Forelimb muscle (tissue), 1 donor: ENCODE measurements around the gene KLHL29. TPM values are rescaled to one million over a fixed set of nuclear protein-coding genes. Genes with fewer than 3 reads are reported as not detected.

Experiments used
- DNase-seq: peaks from one replicate; pipeline ENCODE4 v3.0.0-alpha.2; 2013; ENCODE audit warnings: low read depth
- polyA plus RNA-seq: library from polyadenylated mRNA; unstranded; fragments of 120-200 nt; gene quantifications from one replicate; pipeline ENCODE4 v1.2.1, GENCODE V29; 2013; ENCODE audit not compliant: insufficient read length

The KLHL29 gene
- polyA plus RNA-seq, 1 donor = 7.3 TPM

DNA sequence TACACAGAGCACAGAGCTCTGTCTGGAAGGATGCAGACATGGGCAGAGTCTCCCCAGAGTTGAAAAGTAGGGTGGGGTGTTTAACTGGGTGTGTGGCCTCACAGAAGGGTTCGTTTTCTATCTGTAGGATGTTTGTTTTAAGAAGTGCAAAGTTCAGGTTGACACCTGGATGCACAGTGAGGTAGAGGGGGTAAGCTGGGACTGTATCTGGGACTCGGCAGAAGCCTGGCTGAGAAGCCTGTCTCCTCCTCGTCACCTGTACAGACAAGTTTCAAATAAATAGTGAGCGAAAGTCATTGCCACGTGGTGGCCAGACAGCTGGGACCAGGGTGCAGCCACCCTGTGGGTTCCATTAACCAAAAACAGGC lies 145.9 kb downstream of the KLHL29 start:
- no peak for DNase-seq

DNA sequence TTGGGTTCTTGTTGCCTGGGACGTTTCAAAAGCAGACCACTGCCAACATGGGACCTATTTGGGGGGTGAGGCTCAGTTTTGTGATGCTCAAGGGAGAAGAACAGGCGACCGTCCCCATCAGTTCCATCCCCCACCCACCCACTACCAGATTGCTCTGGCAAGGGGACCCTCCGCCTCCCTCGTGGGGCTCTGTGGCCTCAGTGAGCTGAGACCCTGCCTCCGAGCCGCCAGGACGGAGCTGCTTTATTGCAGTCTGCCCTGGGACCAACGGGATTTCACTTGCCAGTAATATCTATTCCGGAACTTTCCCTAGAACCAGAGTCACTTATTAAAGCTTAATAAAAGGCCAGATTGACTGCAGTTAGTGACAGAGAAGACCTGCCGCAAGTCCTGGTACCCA lies 146.3 kb downstream of the KLHL29 start:
- DNase-seq = no peak

DNA sequence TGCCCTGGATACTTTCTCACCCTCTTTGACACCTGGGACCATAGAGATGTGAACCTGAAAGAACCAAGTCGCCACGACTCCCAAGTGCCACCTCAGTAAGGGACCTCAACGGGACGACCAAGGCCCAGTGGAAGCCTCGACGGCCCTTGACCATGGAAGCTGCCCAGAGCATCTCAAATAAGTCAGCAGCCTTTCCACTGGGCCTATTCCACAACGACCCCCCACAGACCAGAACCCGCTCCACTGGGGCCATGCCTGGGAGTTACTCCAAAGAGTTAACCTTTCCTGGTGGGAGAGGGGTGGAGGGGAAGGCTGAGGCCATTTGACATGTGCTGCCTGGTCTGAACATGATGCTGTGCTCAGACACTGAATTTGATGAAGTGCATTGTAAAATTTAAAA lies 146.9 kb downstream of the KLHL29 start:
- no peak for DNase-seq

DNA sequence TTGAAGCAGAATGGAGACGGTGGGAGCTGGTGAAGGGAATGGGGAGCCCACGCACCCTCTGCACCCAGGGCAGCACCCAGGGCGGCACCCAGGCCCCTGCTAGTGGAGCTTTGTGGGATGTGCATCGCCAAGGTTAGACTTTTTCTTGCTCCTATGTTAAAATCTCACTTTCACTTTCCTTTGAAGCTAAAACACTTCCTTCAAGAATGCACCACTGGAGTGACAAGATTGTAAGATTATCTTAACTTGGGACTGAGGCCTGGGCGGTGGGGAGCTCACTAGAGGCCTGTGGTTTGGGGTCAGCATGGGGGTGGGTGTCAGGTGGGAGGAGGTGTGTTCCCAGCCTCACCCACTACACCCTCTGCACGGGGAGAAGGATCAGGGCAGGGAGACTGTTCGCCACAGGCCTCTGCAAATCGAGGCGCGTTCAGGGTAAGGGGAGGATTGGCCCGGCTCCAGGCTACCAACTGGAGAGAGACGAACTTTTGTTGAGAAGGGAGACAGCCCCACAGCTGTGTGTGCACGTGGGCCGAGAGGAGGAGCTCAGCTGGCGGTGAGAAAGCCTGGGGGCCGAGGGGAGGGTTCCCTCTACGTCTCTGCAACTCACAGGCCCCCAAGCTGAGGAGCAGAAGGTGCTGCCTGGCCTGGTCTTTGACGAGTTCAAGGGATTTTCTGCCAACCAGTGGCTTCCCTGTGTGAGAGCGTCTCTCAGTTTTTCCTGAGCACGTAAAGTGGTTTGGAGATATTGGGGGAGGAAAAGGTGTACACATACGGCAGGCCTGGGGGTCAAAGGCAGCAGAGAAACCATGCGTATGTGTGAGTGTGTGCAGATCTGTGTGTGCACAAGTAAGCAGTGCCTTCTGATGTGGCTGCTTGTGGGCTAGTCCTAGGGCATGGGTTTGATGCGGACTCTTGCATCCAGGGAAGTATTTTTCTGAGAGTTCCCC lies 147.7 kb downstream of the KLHL29 start:
- DNase-seq = no peak

DNA sequence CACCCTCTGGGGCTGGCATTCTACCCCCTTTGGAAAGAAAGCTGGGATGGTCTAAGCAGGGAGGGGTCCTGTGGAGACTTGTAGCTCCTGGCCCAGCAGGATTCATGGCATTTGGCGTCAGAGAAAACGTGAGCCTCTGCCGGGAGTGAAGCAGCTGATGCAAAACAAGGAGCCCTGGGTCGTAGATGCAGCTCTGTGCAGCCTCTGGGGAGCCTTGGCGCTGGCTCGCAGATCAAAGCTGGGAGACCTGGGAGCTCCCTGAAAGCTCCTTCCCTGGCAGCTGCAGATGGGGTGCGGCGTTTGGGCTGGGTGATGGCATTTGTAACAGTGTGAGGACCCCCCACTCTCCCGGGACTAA lies 148.3 kb downstream of the KLHL29 start:
- no peak for DNase-seq

DNA sequence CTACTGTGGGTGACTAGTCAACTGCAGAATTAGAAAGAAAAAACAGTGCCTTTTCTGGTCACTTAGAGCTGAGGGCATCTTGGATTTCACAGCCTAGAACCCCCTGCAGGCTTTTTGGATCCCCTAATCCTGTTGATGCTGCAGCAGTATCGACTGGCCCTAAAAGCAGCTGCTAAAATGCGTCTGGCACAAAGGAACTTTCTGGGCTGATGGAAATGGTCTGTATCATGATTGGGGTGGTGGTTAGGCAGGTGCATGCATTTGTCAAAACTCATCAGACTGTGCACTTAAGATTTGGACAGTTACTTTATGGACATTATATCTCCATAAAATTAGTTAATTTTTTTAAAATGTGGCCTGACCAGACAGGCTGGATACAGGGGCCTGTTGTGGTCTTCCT lies 149.8 kb downstream of the KLHL29 start:
- DNase-seq = no peak

DNA sequence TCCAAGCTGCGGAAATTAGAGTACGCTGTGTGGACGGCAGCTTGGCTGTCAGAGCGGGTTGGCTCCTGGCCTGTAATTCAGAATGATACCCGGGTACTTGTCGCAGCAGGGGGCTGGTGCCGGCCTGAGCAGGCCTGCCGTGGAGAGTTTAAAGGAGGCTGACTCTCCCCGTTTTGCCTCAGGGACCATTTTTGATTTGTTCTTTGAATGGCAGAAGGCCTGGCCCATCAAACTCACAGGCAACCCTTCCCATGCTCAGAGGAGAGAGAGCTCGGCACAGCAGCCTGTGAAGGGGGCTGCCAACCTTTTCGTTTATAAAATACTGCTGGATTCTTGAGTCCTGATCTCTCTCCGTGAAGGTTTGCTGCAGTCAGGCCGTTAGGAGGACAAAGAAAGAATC lies 151.3 kb downstream of the KLHL29 start:
- DNase-seq = no peak

DNA sequence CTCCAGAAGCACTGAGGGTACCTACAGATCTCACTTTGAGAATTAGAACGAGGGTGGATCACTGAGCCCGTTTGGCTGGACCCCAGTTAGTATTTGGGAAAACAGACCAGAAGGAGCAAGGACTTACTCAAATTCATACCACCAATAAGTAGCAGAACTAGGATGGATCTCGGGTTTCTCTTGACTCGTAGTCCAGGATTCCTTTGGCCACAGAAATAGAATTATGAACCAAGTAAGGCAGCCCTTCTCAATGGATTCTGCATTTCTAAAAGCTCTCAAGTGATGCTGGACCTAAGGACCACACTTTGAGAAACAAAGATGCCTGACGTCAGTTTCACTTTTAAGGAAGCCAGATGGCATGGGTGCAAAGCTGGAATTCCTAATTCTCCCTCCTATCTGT lies 153.0 kb downstream of the KLHL29 start:
- no peak for DNase-seq

DNA sequence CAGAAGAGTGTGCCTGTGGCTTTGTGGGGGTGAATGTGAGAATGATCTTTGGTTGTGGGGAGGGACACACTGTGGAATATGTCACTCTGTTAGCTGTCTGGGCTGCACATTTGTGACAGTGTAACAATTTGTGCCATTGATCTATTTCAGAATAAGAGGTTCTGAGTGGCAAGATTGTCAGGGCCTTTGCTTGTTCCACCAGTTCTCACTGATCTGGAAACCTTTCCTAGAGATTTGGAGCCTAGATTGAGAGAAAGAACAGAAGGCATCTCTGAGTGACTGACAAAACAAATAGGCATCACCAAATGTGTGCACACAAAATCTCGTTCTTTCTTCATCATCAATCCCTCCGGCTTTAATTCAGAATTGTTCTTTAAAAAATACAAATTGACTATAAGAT lies 153.6 kb downstream of the KLHL29 start:
- DNase-seq = no peak

DNA sequence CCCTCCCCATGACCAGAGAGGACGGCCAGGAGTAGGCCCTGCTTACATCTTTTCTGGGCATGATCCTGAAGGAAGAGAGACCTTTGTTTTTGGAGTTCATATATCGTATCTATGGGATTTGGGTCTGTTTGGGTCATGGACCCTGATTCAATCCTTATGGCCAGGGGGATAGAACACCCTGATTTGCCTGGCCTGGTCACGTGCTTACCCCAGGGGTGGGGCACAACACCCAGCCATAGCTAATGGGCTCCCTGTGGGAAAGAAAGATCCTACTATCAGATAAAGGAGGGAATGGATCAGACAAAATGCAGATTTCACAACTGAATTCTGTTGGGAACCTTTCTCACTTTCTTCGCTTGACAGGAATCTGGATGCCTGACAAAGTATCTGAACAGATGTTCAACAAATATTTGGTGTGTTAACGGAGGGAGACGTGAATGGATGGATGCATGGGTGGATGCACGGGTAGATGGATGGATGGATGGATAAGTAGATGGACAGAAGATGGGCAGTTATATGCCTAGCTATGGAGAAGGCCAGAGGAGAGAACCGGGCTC lies 155.9 kb downstream of the KLHL29 start:
- no peak for DNase-seq

DNA sequence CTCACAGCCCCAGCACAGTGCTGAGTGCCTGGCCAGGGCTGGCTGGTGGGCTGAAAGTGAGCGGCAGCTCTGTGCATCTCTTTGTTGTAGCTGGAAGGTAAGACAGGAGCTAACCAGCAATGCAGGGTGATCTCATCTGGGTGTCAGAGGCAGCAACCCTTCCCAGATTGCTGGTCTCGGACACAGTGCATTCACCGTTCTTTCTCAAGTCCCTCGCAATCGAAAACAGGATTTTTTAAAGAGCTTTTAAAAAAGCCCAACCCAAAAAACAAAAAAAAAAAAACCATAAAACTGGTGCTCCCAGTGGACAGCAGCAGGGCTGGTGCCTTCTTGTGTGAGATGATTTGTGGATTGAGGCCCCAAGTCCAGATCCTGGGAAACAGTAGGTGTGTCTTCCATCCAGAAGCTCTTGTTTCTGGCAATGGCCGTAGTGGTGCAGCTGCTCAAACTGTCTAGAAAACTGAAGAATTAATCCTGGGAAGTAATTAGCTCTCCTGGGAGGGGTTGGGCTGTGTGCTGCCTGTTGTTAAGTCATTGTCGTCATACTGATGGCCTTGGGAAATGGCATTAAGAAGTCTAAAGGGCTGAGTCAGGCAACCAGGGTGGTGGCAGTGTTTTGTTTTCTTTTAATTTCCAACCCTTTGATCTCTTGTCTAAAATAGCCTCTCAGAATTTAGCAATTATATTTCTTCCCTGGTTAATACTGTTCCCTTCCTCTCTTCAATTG lies 156.7 kb downstream of the KLHL29 start:
- peak; percentile 58 for DNase-seq

DNA sequence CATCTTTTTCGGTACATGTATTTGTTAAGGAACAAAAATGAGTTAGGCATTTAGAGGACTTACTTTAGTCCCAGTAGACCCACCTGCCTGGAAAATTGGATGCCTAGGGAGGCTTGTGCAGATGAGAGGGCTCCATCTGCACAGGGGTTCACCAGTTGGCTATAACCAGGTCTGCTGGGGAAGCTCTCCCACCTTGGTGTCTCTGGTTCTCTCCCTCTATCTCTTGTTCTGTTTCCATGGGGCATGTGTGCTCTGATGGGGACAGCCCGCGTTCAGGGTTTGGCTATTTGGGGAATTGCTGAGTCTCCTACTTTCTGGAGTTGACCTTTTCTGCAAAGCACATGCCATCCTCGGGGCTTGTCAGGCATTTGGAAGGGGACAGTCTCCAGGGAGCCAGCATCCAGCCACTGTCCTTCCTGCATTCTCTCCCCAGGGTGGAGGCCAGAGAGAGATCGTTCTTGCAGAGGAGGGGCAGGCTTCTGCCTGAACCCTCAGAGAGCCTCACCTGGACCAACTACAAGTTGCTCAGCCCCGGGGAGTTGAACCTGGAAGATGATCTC lies 157.3 kb downstream of the KLHL29 start:
- no peak for DNase-seq

DNA sequence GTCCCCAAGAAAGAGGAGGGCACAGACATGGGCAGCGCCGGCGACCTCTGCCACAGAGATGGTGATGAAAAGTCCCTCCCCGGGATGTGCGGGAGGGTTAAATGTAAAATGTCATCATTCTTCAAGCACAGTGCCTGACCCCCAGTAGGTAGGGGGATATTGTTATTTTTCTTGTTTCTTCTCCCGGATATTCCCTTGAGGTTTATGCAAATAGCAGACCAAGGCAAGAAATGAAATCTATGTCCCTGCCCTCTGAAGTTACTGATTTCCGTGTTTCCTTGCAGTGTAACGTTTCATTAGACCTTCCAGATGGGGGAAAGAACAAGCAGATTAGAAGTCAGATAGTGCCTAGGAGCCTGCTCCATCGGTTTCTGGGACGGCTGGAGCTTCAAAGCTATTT lies 158.3 kb downstream of the KLHL29 start:
- DNase-seq = no peak

DNA sequence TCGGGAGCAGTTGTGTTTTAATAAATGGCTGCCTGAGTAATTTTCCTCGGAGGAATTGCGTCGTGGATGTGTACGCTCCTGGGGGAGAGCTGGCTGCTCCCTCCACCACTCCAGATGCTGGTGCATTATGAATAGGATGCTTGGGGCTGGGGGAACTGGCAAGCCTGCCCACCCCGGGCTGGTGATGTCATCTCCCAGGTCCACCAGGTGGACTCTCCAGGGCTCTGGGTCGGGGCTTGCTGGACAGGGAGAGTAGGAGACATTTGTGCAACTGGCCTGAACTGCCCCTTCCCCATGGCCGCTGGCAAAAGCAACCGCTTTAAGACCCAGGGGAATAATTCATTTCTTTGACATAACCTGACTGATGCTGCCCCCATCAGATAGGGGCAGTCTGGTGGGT lies 158.7 kb downstream of the KLHL29 start:
- DNase-seq = no peak

DNA sequence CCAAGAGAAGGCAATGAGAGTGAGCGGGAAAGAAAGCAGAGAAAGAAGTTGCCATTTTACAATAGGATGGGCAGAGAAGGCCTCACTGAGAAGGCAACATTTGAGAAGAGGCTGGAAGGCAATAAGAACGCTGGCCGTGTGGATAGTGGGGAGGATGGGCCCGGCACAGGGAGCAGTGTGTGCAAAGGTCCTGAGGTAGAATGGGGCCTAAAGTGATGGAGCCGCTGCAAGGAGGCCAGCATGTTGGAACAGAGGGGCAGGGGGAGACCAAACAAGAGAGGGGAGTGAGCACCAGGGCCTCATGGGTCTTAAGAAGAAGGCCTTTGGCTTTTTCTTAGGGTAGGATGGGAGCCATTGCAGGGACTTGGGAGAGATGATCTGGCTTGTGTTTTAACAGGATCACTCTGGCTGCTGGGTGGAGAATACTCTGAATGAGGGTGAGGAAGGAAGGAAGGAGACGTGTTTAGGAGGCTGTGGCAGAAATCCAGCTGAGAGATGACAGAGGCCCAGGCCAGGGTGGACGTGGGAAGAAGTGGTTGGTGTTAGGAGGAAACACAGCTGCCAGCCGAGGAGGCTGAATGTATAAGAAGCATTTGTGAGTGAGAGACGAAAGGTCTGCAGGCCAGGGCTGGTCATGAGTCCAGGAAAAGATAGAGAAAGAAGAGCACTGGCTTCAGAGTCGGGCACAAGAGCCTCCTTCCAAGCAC lies 159.8 kb downstream of the KLHL29 start:
- DNase-seq = no peak

DNA sequence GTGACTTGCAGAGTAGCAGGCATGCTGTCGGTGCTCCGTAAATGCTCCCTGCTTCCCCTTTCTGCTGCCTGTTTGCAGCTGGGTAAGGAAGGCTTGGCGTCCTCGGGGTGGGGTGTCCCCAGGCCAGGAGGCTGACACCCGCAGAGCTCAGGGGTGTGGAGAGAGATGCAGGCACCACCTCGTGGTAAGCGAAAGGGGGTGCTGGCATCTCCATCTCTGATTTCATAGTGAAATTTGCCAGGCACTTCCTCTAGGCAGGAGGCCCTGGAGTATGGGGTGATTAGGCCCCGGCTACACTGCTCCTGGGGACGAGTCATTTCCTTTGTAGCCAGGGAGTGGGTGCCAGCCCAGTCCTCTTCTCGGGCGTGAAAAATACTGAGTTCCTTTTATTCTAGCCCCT lies 160.4 kb downstream of the KLHL29 start:
- no peak for DNase-seq

DNA sequence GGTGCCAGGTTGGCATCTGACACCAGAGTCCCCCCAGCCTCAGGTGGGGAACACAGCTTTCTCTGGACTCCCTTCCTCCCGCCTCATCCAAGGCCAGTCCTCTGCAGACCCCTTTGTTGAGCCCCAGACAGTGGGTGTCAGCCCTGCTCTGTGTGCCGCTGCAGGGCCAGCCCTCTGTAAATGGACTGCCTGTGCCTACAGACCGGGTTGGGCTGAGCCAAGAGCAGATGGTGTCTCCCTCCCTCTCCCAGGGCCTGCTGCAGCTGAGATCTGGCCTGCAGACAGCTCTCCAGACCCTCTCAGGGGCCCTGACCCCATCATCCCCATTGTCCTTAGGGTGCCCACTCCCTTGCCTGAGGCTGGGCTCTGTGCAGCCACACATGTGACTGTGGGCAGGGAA lies 160.8 kb downstream of the KLHL29 start:
- DNase-seq = no peak

DNA sequence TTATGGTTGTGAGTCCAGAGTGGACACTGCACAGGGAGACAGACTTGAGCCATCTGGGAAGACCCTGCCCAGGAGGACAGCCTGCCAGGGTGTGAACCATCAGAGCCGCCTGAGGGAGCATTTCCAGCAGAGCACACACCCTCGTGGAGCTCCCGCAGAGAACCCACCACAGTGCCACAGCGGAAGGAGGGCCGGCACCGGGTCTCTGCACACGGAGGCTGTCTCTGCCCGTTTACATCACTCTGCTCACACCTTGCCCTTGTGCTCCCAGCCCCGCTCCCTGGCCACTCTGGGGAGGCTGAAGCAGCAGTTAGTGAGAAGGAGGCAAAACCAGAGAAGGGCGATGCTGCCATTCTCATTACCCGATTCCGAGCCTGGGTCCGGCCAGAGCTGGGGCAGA lies 161.9 kb downstream of the KLHL29 start:
- DNase-seq = no peak

DNA sequence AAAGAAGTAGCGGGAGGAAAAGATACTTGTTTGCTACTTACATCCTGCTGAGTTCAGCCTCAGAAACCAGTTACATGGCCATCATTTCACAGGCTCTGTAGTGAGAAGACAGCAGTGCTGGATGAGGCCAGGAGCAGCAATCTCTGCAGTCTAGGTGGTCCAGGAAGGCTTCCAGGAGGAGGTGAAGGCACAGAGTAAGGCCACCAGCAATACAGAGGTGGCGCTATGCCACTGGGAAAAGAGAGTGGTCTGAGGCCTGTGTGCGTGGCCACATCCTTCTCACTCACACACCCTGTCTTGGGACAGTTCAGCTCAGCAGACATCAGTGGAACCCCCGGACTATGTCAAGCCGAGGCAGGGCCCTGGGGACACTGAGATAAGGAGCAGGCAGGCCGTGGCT lies 162.7 kb downstream of the KLHL29 start:
- DNase-seq = no peak

DNA sequence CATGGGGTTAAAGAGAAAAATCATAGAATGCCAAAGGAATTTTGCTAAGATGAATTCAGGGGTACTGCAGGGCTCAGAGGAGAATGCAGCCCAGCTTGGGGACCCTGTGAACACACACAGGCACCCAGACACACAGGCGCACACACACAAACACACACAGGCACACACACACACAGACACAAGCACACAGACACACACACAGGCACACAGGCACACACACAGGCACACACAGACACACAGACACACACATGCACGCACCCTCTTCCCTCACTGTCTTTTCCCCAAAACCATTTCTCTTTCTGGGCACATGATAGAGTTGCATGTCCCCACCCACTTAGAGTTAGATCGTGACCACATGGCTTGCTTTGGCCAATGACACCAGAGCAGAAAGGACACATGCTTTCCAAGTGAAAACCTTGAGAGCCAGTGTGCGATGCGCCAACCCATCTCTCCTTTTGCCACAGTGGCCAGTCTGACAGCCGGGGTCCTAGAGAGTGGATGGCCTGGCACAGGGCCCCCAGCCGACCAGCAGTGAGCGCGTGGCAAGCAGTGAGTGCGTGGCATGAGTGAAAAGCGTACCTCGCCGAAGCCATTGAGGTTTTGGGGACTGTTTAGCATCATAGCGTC lies 163.3 kb downstream of the KLHL29 start:
- DNase-seq = no peak

DNA sequence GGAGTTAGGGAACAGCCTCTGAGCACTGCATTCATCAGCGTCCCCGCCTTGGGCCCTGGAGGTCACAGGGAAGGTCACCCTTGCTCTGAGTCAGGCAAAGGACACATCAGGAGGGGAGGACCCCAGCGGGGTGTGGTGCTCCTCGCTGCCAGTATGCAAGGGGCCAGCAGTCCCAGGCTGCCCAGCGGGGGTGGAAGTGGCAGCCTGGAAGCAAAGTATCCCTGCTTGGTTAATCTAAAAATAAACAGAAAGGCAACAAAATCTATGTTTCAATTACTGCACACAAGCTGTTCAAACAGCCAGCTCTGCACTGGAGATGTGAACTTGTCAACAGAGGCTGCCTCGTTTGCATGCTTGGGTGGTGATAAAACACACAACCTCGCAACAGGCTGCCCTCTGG lies 164.1 kb downstream of the KLHL29 start:
- no peak for DNase-seq
